Neural cell (in vitro differentiated cells): ENCODE measurements around the gene PTPRD. TPM values are rescaled to one million over a fixed set of nuclear protein-coding genes. Genes with fewer than 3 reads are reported as not detected.
A peak's percentile ranks its signal among the peaks of the same experiment; 100 is the strongest.

ENCODE experiments used
- H2AFZ ChIP-seq: fragments of 200-600, 300-800 bp; sonication (generic), shearing (Covaris generic); 2 replicates; pipeline ENCODE4 v1.6.0; 2014; ENCODE audit warnings: low read depth, mild to moderate bottlenecking, antibody characterized with exemption, low read length, moderate library complexity
- H3F3A ChIP-seq: fragments of 200-600 bp; shearing (Covaris generic); 2 replicates; pipeline ENCODE4 v1.6.1; 2016; ENCODE audit warnings: mild to moderate bottlenecking, moderate library complexity, mixed read lengths, antibody characterized with exemption, low read length; ENCODE audit not compliant: insufficient read depth, poor library complexity, severe bottlenecking
- H3K27ac ChIP-seq: fragments of 200-600, 300-800 bp; sonication (generic), shearing (Covaris generic); 2 replicates; pipeline ENCODE4 v1.5.1; 2014; ENCODE audit warnings: mild to moderate bottlenecking, low read length, moderate library complexity
- H3K27me3 ChIP-seq: fragments of 300-800, 200-600 bp; sonication (generic), shearing (Covaris generic); 2 replicates; pipeline ENCODE4 v1.6.0; 2014; ENCODE audit warnings: mild to moderate bottlenecking, low read depth, low read length, moderate library complexity; ENCODE audit not compliant: insufficient read depth
- H3K36me3 ChIP-seq: fragments of 300-800, 200-600 bp; sonication (generic), shearing (Covaris generic); 2 replicates; pipeline ENCODE4 v1.5.1; 2014; ENCODE audit warnings: mild to moderate bottlenecking, antibody characterized with exemption, low read length, moderate library complexity; ENCODE audit not compliant: insufficient read depth
- H3K4me2 ChIP-seq: fragments of 300-800, 200-600 bp; sonication (generic), shearing (Covaris generic); 2 replicates; pipeline ENCODE4 v1.6.0; 2014; ENCODE audit warnings: mild to moderate bottlenecking, low read length
- H3K4me3 ChIP-seq: fragments of 300-800, 200-600 bp; sonication (generic), shearing (Covaris generic); 2 replicates; pipeline ENCODE4 v1.5.1; 2014; ENCODE audit warnings: mild to moderate bottlenecking, low read length, moderate library complexity
- H3K79me2 ChIP-seq: fragments of 200-600 bp; shearing (Covaris generic); replicated peaks from 2 replicates; pipeline ENCODE4 v1.6.0; 2014; ENCODE audit warnings: mild to moderate bottlenecking, low read length, moderate library complexity; ENCODE audit not compliant: insufficient read depth
- H3K9ac ChIP-seq: fragments of 300-800, 200-600 bp; sonication (generic), shearing (Covaris generic); 2 replicates; pipeline ENCODE4 v1.6.1; 2016; ENCODE audit warnings: mild to moderate bottlenecking, low read length, mixed read lengths
- H3K9me2 ChIP-seq: fragments of 200-600 bp; shearing (Covaris generic); 2 replicates; pipeline ENCODE4 v1.6.1; 2016; ENCODE audit warnings: mild to moderate bottlenecking, low read length, mixed read lengths; ENCODE audit not compliant: insufficient read depth
- H3K9me3 ChIP-seq: fragments of 200-600, 300-800 bp; sonication (generic), shearing (Covaris generic); 2 replicates; pipeline ENCODE4 v1.6.1; 2016; ENCODE audit warnings: mild to moderate bottlenecking, mixed run types, low read length, moderate library complexity, mixed read lengths
- H4K20me1 ChIP-seq: fragments of 200-600 bp; shearing (Covaris generic); 2 replicates; pipeline ENCODE4 v1.6.1; 2016; ENCODE audit warnings: mild to moderate bottlenecking, mixed run types; ENCODE audit not compliant: insufficient read depth
- CTCF ChIP-seq: fragments of 450-650 bp; IDR thresholded peaks from 2 replicates; pipeline ENCODE4 v1.5.1; 2014; ENCODE audit warnings: antibody characterized with exemption, mild to moderate bottlenecking, moderate library complexity; ENCODE audit not compliant: poor library complexity, severe bottlenecking
- EP300 ChIP-seq: fragments of 450-650 bp; conservative IDR thresholded peaks from 2 replicates; pipeline ENCODE4 v1.6.1; 2014; ENCODE audit warnings: antibody characterized with exemption, mild to moderate bottlenecking, moderate library complexity; ENCODE audit not compliant: poor library complexity, severe bottlenecking
- EZH2 ChIP-seq: fragments of 200-600, 300-800 bp; shearing (Covaris generic), sonication (generic); IDR thresholded peaks from 2 replicates; pipeline ENCODE4 v1.6.1; 2014; ENCODE audit warnings: antibody characterized with exemption, low read length, borderline replicate concordance, mild to moderate bottlenecking; ENCODE audit not compliant: insufficient read depth, poor library complexity, severe bottlenecking
- MXI1 ChIP-seq: fragments of 450-650 bp; conservative IDR thresholded peaks from 2 replicates; pipeline ENCODE4 v1.6.1; 2014; ENCODE audit warnings: antibody characterized with exemption, mild to moderate bottlenecking; ENCODE audit not compliant: poor library complexity, severe bottlenecking
- POLR2AphosphoS5 ChIP-seq: IDR thresholded peaks from 2 replicates; pipeline ENCODE4 v1.6.1; 2012
- RAD21 ChIP-seq: fragments of 450-650 bp; conservative IDR thresholded peaks from 2 replicates; pipeline ENCODE4 v1.6.1; 2014; ENCODE audit warnings: antibody characterized with exemption, mild to moderate bottlenecking, moderate library complexity
- REST ChIP-seq: IDR thresholded peaks from 2 replicates; pipeline ENCODE4 v1.6.1; 2012; ENCODE audit warnings: borderline replicate concordance
- SMC3 ChIP-seq: fragments of 450-650 bp; conservative IDR thresholded peaks from 2 replicates; pipeline ENCODE4 v1.6.1; 2014; ENCODE audit warnings: antibody characterized with exemption, mild to moderate bottlenecking, moderate library complexity; ENCODE audit not compliant: poor library complexity
- TAF1 ChIP-seq: IDR thresholded peaks from 2 replicates; pipeline ENCODE4 v1.6.1; 2012; ENCODE audit warnings: low read depth
- polyA minus RNA-seq: library from RNA; depleted of rRNA, polyadenylated mRNA; stranded (reverse); fragments of >200 nt; gene quantifications from 2 replicates; pipeline ENCODE4 v1.2.3, GENCODE V29; 2014
- polyA plus RNA-seq: library from polyadenylated mRNA; depleted of rRNA; stranded (reverse); fragments of >200 nt; gene quantifications from 2 replicates; pipeline ENCODE4 v1.2.3, GENCODE V29; 2014

PTPRD gene
- polyA plus RNA-seq (143 and 153 TPM in 2 replicates), polyA minus RNA-seq (399 and 453 TPM in 2 replicates)

- Histone ChIP-seq H3F3A (no peaks in the 10 kb centered on the region), H3K27me3 (peaks cover 16% of the 10 kb centered on the region), H3K4me2 (peak within 1 kb of the TSS; percentile 59), H3K36me3 (no peaks in the 10 kb centered on the region), H3K79me2 (no peaks in the 10 kb centered on the region), H2AFZ (peak within 1 kb of the TSS; percentile 49), H3K27ac (peak within 1 kb of the TSS; percentile 53), H3K9me2 (no peaks in the 10 kb centered on the region), H3K4me3 (peak within 1 kb of the TSS; percentile 68), H3K9me3 (no peaks in the 10 kb centered on the region), H3K9ac (peak within 1 kb of the TSS; percentile 68), H4K20me1 (no peaks in the 10 kb centered on the region)
- TF ChIP-seq CTCF (peak; percentile 85), EZH2 (no peak), EP300 (peak; percentile 74), MXI1 (peak; percentile 63), POLR2AphosphoS5 (peak; percentile 75), RAD21 (peak; percentile 67), TAF1 (no peak), REST (no peak), SMC3 (peak; percentile 77)
Observed at GRCh38 chr9:10612641-10613398, at the start of gene PTPRD. Gene PTPRD (minus strand): TSS chr9:10613002.

- TF ChIP-seq SMC3 (no peak), POLR2AphosphoS5 (peak; percentile 96), EP300 (peak; percentile 93), REST (peak; percentile 28), RAD21 (no peak), EZH2 (no peak)
- Histone ChIP-seq H3K4me3 (no peak overlapping the region), H4K20me1 (no peaks in the 10 kb centered on the region), H2AFZ (no peak overlapping the region), H3K4me2 (no peak overlapping the region), H3K9me3 (no peaks in the 10 kb centered on the region), H3K27ac (no peak overlapping the region), H3K79me2 (no peaks in the 10 kb centered on the region), H3K27me3 (no peaks in the 10 kb centered on the region), H3K9me2 (no peaks in the 10 kb centered on the region), H3K36me3 (no peaks in the 10 kb centered on the region), H3K9ac (no peak overlapping the region), H3F3A (no peaks in the 10 kb centered on the region)
Observed at GRCh38 chr9:10661994-10662393, 49.2 kb upstream of the PTPRD start.
